OCI-LY3 (cell line): ENCODE results near the gene KCTD3.

Source experiments
- H2AFZ ChIP-seq: fragments of 200-600, 300-600 bp; shearing (Covaris generic); 2 replicates; pipeline ENCODE4 v1.6.0; 2014; ENCODE audit warnings: antibody characterized with exemption, low read depth, low read length
- H3K27ac ChIP-seq: fragments of 200-600, 300-600 bp; sonication (generic); 2 replicates; pipeline ENCODE4 v1.5.1; 2014; ENCODE audit warnings: mild to moderate bottlenecking, low read length, moderate library complexity, mixed read lengths
- H3K27me3 ChIP-seq: fragments of 200-600, 300-600 bp; sonication (generic); 2 replicates; pipeline ENCODE4 v1.6.1; 2014; ENCODE audit warnings: low read depth, low read length, mixed read lengths
- H3K36me3 ChIP-seq: fragments of 200-600, 300-600 bp; sonication (generic); replicated peaks from 2 replicates; pipeline ENCODE3; 2014; ENCODE audit warnings: low read depth, low read length, mixed read lengths
- H3K4me1 ChIP-seq: fragments of 300-600, 200-600 bp; sonication (generic); 2 replicates; pipeline ENCODE4 v1.6.1; 2014; ENCODE audit warnings: low read length, mixed read lengths
- H3K4me2 ChIP-seq: fragments of 200-600, 300-600 bp; sonication (generic); 2 replicates; pipeline ENCODE4 v1.6.1; 2014; ENCODE audit warnings: low read length, mixed read lengths
- H3K4me3 ChIP-seq: fragments of 300-600, 200-600 bp; sonication (generic); 2 replicates; pipeline ENCODE4 v1.5.1; 2014; ENCODE audit warnings: antibody characterized with exemption, mild to moderate bottlenecking, low read length, moderate library complexity
- H3K79me2 ChIP-seq: fragments of 300-600, 200-600 bp; shearing (Covaris generic); 2 replicates; pipeline ENCODE4 v1.6.1; 2014; ENCODE audit warnings: mild to moderate bottlenecking, low read length, mixed read lengths
- H3K9ac ChIP-seq: fragments of 300-600, 200-600 bp; shearing (Covaris generic); 2 replicates; pipeline ENCODE4 v1.6.0; 2014; ENCODE audit warnings: mild to moderate bottlenecking, low read length, moderate library complexity
- H3K9me3 ChIP-seq: fragments of 200-600, 300-600 bp; shearing (Covaris generic); 2 replicates; pipeline ENCODE4 v1.6.1; 2014; ENCODE audit warnings: low read length, mixed read lengths; ENCODE audit not compliant: insufficient read depth
- H4K20me1 ChIP-seq: fragments of 200-600, 300-600 bp; sonication (generic); 2 replicates; pipeline ENCODE4 v1.6.1; 2016; ENCODE audit warnings: low read length, mixed read lengths; ENCODE audit not compliant: insufficient read depth
- EZH2phosphoT487 ChIP-seq: fragments of 200-600 bp; shearing (Covaris generic); IDR thresholded peaks from 2 replicates; pipeline ENCODE4 v1.6.1; 2018; ENCODE audit warnings: antibody characterized with exemption, mixed run types, low read depth
- TF ChIP-seq, protein P1 (sequence below): fragments of 200-600, 300-600 bp; sonication (generic); IDR thresholded peaks from 2 replicates; pipeline ENCODE4 v1.5.1; 2014; ENCODE audit warnings: antibody characterized with exemption, low read length, low read depth

Gene KCTD3

DNA sequence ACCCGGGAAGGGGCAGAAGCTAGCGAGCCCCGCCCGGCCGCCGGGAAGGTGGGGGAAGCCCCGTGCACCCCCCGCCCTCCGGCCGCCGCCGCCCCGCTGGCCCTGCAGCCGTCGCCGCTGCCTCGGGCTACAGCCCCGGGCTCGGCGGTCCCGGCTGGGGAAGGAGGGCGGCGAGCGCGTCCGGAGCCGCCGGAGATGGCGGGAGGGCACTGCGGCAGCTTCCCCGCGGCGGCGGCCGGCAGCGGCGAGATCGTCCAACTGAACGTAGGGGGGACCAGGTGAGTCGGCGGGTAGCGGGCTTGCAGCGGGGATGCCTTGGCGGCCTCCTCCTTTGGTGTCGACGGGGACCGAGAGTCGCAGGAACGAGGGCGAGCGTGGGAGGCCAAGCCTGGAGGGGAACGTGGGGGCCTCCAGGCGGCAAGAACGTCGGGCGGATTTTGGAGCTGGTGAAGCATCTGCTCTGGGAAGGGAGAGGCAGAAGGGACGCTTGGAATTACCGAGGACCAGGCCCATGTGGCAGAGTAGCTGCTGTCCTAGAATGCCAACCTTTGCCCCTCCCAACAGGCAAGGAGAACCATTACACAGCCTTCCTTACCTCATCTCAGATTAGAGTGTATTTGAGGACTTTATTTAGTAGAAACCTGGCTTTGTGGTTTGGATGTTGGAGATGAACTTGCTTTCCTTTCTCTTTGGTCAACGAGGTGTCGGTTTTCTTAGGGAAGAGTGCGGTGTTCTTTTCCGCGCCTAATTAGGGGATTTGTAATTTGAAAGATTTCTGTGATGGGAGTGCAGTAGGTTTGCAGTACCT, 591 bp downstream of the KCTD3 start:
- Histone ChIP-seq H3K9ac (peak overlapping the region; percentile 75), H2AFZ (peak overlapping the region; percentile 89), H3K27me3 (no peaks in the 10 kb centered on the region), H3K4me2 (peak overlapping the region; percentile 89), H3K36me3 (no peaks in the 10 kb centered on the region), H3K79me2 (peaks cover 55% of the 10 kb centered on the region), H3K4me1 (peaks cover 29% of the 10 kb centered on the region), H4K20me1 (peaks cover 36% of the 10 kb centered on the region), H3K4me3 (peak overlapping the region; percentile 95), H3K9me3 (no peaks in the 10 kb centered on the region), H3K27ac (peak overlapping the region; percentile 39)
- TF ChIP-seq EZH2phosphoT487: no peak
- TF ChIP-seq, protein P1, sequence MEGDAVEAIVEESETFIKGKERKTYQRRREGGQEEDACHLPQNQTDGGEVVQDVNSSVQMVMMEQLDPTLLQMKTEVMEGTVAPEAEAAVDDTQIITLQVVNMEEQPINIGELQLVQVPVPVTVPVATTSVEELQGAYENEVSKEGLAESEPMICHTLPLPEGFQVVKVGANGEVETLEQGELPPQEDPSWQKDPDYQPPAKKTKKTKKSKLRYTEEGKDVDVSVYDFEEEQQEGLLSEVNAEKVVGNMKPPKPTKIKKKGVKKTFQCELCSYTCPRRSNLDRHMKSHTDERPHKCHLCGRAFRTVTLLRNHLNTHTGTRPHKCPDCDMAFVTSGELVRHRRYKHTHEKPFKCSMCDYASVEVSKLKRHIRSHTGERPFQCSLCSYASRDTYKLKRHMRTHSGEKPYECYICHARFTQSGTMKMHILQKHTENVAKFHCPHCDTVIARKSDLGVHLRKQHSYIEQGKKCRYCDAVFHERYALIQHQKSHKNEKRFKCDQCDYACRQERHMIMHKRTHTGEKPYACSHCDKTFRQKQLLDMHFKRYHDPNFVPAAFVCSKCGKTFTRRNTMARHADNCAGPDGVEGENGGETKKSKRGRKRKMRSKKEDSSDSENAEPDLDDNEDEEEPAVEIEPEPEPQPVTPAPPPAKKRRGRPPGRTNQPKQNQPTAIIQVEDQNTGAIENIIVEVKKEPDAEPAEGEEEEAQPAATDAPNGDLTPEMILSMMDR: no peak

DNA sequence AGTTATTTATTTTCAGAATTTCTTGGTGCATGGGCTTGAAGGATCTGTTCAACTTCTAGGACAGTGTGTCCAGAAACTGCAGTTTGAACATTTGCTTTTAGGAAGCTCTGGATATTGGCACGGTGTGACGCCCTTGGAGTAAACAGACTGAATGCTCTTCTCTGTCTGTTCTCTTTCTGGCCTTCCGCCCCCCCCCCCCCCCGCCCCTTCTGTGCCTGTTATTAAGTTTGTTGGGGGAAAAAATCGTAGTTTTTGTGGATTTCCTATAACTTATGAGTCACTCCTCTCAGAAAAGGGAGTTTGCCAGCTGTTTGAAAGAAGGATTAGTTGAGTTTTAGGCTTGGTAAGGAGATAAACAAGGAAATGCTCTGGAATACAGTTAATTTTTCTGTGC, 1.2 kb downstream of the KCTD3 start:
- peak overlapping the region; percentile 39 for H3K27ac ChIP-seq
- no peaks in the 10 kb centered on the region for H3K9me3 ChIP-seq
- peak overlapping the region; percentile 95 for H3K4me3 ChIP-seq
- H4K20me1 ChIP-seq: peaks cover 42% of the 10 kb centered on the region
- H3K9ac ChIP-seq: peak overlapping the region; percentile 75
- no peaks in the 10 kb centered on the region for H3K36me3 ChIP-seq
- peaks cover 29% of the 10 kb centered on the region for H3K4me1 ChIP-seq
- H2AFZ ChIP-seq: peak overlapping the region; percentile 44
- no peak for TF ChIP-seq EZH2phosphoT487
- TF ChIP-seq, protein P1: no peak
- no peaks in the 10 kb centered on the region for H3K27me3 ChIP-seq
- H3K79me2 ChIP-seq: peaks cover 61% of the 10 kb centered on the region
- peak overlapping the region; percentile 89 for H3K4me2 ChIP-seq

DNA sequence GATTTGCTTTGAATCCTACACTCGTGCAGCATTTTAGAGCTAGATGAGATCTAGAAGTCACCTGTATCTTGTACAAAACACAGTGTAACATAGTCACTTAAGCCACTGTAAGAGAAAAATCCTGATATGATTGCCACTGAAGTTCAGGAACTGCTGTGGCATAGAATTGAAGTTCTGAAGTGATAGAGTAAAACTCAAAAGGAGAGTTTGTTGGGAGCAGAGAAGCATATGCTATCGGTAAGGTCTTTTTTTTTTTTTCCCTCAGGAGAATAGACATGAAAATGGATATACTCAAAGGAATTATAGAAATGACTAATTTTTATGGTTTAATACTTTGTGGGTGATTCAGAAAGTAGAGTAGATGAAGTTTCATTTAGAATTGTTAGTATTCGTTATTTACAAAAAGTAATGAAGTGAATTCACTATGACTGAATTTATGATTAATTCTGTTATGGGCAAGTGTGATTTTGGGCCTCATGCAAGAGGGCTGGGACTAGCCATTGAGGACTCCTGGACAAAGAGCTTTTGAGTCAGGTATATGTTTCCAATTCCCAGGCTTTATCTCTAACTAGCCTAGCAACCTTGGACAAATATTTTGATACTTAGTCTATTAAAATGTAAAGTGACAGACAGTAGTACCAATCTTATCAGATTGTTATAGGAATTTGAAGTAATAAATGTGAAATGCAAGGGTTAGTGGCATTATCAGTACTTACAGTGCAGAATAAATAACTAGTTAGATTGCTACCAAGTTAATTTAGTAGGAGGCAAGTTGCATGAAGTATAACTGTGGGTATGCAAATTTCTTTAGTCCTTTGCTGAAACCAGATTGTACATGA, 3.1 kb downstream of the KCTD3 start:
- Histone ChIP-seq H3K79me2 (peaks cover 67% of the 10 kb centered on the region), H4K20me1 (peaks cover 45% of the 10 kb centered on the region), H3K4me3 (0 out of 2 replicates have a peak overlapping the region, but pooled peaks have one; percentile 0), H3K36me3 (no peaks in the 10 kb centered on the region), H3K4me2 (peak overlapping the region; percentile 45), H3K4me1 (peaks cover 29% of the 10 kb centered on the region), H3K9ac (no peak overlapping the region), H3K27me3 (no peaks in the 10 kb centered on the region), H2AFZ (no peak overlapping the region), H3K27ac (no peak overlapping the region), H3K9me3 (no peaks in the 10 kb centered on the region)
- TF ChIP-seq, protein P1: no peak
- no peak for TF ChIP-seq EZH2phosphoT487

DNA sequence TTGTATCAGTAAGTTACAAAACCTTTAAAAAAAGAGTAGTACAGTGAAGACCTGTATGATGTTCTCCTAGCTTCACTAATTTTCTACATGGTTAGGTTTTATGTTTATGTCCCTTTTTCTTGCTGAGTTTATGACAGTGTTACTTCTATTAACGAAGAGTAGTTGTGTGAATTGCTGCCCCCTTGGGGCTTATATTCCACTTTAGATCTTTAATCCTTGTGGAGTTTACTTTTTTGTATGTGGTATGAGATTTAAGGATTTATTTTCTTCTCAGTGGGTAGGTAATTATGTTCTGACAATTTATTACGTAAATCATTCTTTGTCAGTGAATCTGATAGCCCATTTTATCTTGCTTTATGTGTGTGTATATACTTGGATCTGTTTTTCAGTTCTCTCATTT, 14.8 kb downstream of the KCTD3 start:
- TF ChIP-seq, protein P1: no peak
- TF ChIP-seq EZH2phosphoT487: no peak
- Histone ChIP-seq H3K4me3 (no peak overlapping the region), H3K27me3 (no peaks in the 10 kb centered on the region), H3K4me1 (no peaks in the 10 kb centered on the region), H3K36me3 (peaks cover 59% of the 10 kb centered on the region), H4K20me1 (no peaks in the 10 kb centered on the region), H3K4me2 (no peak overlapping the region), H3K9ac (no peak overlapping the region), H2AFZ (no peak overlapping the region), H3K27ac (no peak overlapping the region), H3K79me2 (no peaks in the 10 kb centered on the region), H3K9me3 (no peaks in the 10 kb centered on the region)
